Keratinocyte (primary cell): ENCODE measurements around the gene TPM3. TPM values are rescaled to one million over a fixed set of nuclear protein-coding genes. Genes with fewer than 3 reads are reported as not detected.

Experiments
- DNase-seq: peaks from one replicate; pipeline ENCODE4 v3.0.0-alpha.2; 2011; ENCODE audit warnings: low read depth, missing footprints, low spot score
- FAIRE-seq: peaks from 2 replicates; lab custom pipeline; 2011; peaks lifted over from hg19 to GRCh38; lab: Jason Lieb, UNC
- H2AFZ ChIP-seq: 2 replicates; pipeline ENCODE4 v1.6.0; 2012; ENCODE audit warnings: low read length, control low read depth, inconsistent platforms; ENCODE audit not compliant: control insufficient read depth
- H3K27ac ChIP-seq: 2 replicates; pipeline ENCODE4 v1.5.1; 2011; ENCODE audit warnings: low read length; ENCODE audit not compliant: control insufficient read depth, insufficient read depth
- H3K27me3 ChIP-seq: 3 replicates; pipeline ENCODE4 v1.6.0; 2011; ENCODE audit warnings: low read length; ENCODE audit not compliant: control insufficient read depth, insufficient read depth; ENCODE audit errors: extremely low read depth
- H3K36me3 ChIP-seq, 2 experiments: 2 replicates in 1 of 2; 3 replicates in 1 of 2; pipeline ENCODE4 v1.5.1; 2011; ENCODE audit warnings: low read length in 2 of 2, mild to moderate bottlenecking in 1 of 2; ENCODE audit not compliant: control insufficient read depth in 2 of 2, insufficient read depth in 2 of 2; ENCODE audit errors: extremely low read depth in 1 of 2
- H3K4me1 ChIP-seq: 3 replicates; pipeline ENCODE4 v1.5.1; 2011; ENCODE audit warnings: low read length; ENCODE audit not compliant: control insufficient read depth, insufficient read depth; ENCODE audit errors: extremely low read depth
- H3K4me2 ChIP-seq: 3 replicates; pipeline ENCODE4 v1.6.0; 2011; ENCODE audit warnings: low read depth, low read length; ENCODE audit not compliant: control insufficient read depth, insufficient read depth; ENCODE audit errors: extremely low read depth
- H3K4me3 ChIP-seq, 3 experiments: fragments of 200-600 bp in 1 of 3; sonication (generic) in 1 of 3; 2 replicates in 2 of 3; 3 replicates in 1 of 3; pipeline ENCODE4 v1.5.1; 2011 to 2016; ENCODE audit warnings: low read length in 3 of 3, mild to moderate bottlenecking in 3 of 3, control low read depth in 2 of 3, inconsistent platforms in 1 of 3, low read depth in 1 of 3, mixed read lengths in 1 of 3, mixed run types in 1 of 3, moderate library complexity in 1 of 3; ENCODE audit not compliant: control insufficient read depth in 2 of 3, insufficient read depth in 2 of 3; ENCODE audit errors: extremely low read depth in 1 of 3
- H3K79me2 ChIP-seq: 2 replicates; pipeline ENCODE4 v1.6.0; 2012; ENCODE audit warnings: low read length; ENCODE audit not compliant: control insufficient read depth, insufficient read depth
- H3K9ac ChIP-seq: 3 replicates; pipeline ENCODE4 v1.6.0; 2011; ENCODE audit warnings: low read length; ENCODE audit not compliant: control insufficient read depth, insufficient read depth; ENCODE audit errors: extremely low read depth
- H3K9me1 ChIP-seq: 3 replicates; pipeline ENCODE4 v1.6.0; 2011; ENCODE audit warnings: low read length; ENCODE audit not compliant: control insufficient read depth, insufficient read depth; ENCODE audit errors: extremely low read depth
- H3K9me3 ChIP-seq: 2 replicates; pipeline ENCODE4 v1.5.1; 2012; ENCODE audit warnings: low read depth, low read length; ENCODE audit not compliant: control insufficient read depth
- H4K20me1 ChIP-seq: 3 replicates; pipeline ENCODE4 v1.6.0; 2011; ENCODE audit warnings: low read length; ENCODE audit not compliant: control insufficient read depth, insufficient read depth; ENCODE audit errors: extremely low read depth
- CTCF ChIP-seq, 3 experiments: IDR thresholded peaks in 1 of 3; conservative IDR thresholded peaks in 1 of 3; optimal IDR thresholded peaks in 1 of 3; 2 replicates in 2 of 3; 3 replicates in 1 of 3; pipeline versions ENCODE3 to v1.5.1; 2011; ENCODE audit warnings: low read length in 3 of 3, mild to moderate bottlenecking in 3 of 3, moderate library complexity in 2 of 3, control low read depth in 1 of 3, inconsistent platforms in 1 of 3; ENCODE audit not compliant: insufficient read depth in 2 of 3; ENCODE audit errors: extremely low read depth in 1 of 3
- EZH2 ChIP-seq: IDR thresholded peaks from one replicate; pipeline ENCODE4 v1.6.1; 2012; ENCODE audit warnings: inconsistent platforms, mild to moderate bottlenecking, low read length, moderate library complexity
- dilution Hi-C: fragments of 300-500 bp; cut with MboI; formaldehyde crosslinking; loops from one replicate; pipeline ENCODE4 v1.7.0; 2020; ENCODE audit warnings: low sequenced_read_pairs; ENCODE audit not compliant: extremely low pct_ligation_motif_present
- polyA plus RNA-seq, 5 experiments: library from polyadenylated mRNA; depleted of rRNA in 3 of 5; stranded (reverse) in 3 of 5; stranded (forward) in 1 of 5; unstranded in 1 of 5; fragments of >200 nt; gene quantifications; 1 replicate in 1 of 5; 2 replicates in 3 of 5; 3 replicates in 1 of 5; pipeline versions ENCODE4 v1.2.1 to v1.2.3, GENCODE V29; 2011 to 2012; ENCODE audit warnings: missing spikeins in 2 of 5, low read depth in 1 of 5, low replicate concordance in 1 of 5

The TPM3 gene
- polyA plus RNA-seq, 1 donor (not counting 4 experiments of a cell fraction or from before 2014, with no cell fraction given) = 585 TPM

- FAIRE-seq (no peak), DNase-seq (no peak)
- peaks cover 46% of the 10 kb centered on the region for H4K20me1 ChIP-seq
- H3K36me3 ChIP-seq = peaks cover 3 to 17% of the 10 kb centered on the region in 2 experiments
- dilution Hi-C loops = no loop called here
- peak overlapping the region; percentile 90 for H3K27ac ChIP-seq
- peaks cover 4% of the 10 kb centered on the region for H3K9me1 ChIP-seq
- peak overlapping the region; percentile 76 for H2AFZ ChIP-seq
- peak overlapping the region; percentile 97 for H3K4me2 ChIP-seq
- H3K9me3 ChIP-seq = no peaks in the 10 kb centered on the region
- no peaks in the 10 kb centered on the region for H3K27me3 ChIP-seq
- H3K9ac ChIP-seq = peak overlapping the region; percentile 92
- H3K4me3 ChIP-seq = peak overlapping the region; percentile 68 to 99 (median 77)
- TF ChIP-seq EZH2 = no peak
- TF ChIP-seq CTCF (optimal IDR thresholded peaks at IDR 0.05 in 1 of 3, IDR thresholded peaks at IDR 0.05 in 1 of 3, conservative IDR thresholded peaks at IDR 0.05 in 1 of 3; ENCODE audit: extremely low read depth in 1 of 3, insufficient read depth in 2 of 3, low read length in 3 of 3) = peak in 1 of 3 experiments; percentile 12
- peaks cover 47% of the 10 kb centered on the region for H3K4me1 ChIP-seq
- peaks cover 55% of the 10 kb centered on the region for H3K79me2 ChIP-seq
These were observed 9.4 kb downstream of the TPM3 start for GRCh38 chr1:154182344-154183045.

GRCh38 chr1:154181944-154182343, 10.0 kb downstream of the TPM3 start:
- peak overlapping the region; percentile 90 for H3K27ac ChIP-seq
- peak overlapping the region; percentile 97 for H3K4me2 ChIP-seq
- peaks cover 4 to 17% of the 10 kb centered on the region in 2 experiments for H3K36me3 ChIP-seq
- H3K9ac ChIP-seq = peak overlapping the region; percentile 92
- H3K9me1 ChIP-seq = peaks cover 5% of the 10 kb centered on the region
- DNase-seq (no peak), FAIRE-seq (no peak)
- peaks cover 61% of the 10 kb centered on the region for H3K79me2 ChIP-seq
- H3K4me3 ChIP-seq = peak overlapping the region; percentile 68 to 99 (median 77)
- no peak overlapping the region for H2AFZ ChIP-seq
- no peaks in the 10 kb centered on the region for H3K27me3 ChIP-seq
- peaks cover 52% of the 10 kb centered on the region for H4K20me1 ChIP-seq
- H3K9me3 ChIP-seq = no peaks in the 10 kb centered on the region
- no peak for TF ChIP-seq EZH2
- H3K4me1 ChIP-seq = peaks cover 50% of the 10 kb centered on the region
- dilution Hi-C loops = no loop called here
